Activated CD4-positive, alpha-beta memory T cell treated with anti-CD3 and anti-CD28 coated beads, Interleukin-2, amount 10 ng/mL, durations not matched to agents 7 days and 5 days (primary cell): ENCODE measurements around the gene FAM193A. TPM values are rescaled to one million over a fixed set of nuclear protein-coding genes. Genes with fewer than 3 reads are reported as not detected.
"Not testable (repeated sequence)": the region's sequence is repeated elsewhere in the genome, so short reads cannot be mapped to it uniquely, and the experiment has no call there.

Experiments used
- CTCF ChIA-PET: fragments of 350-600 bp; sonication (Branson Sonifier 250); formaldehyde crosslinking; loops from one replicate; lab custom pipeline; 2021; ENCODE audit warnings: antibody characterized with exemption, inconsistent platforms; lab: Charles Lee
- POLR2A ChIA-PET: fragments of 350-600 bp; sonication (Branson Sonifier 250); formaldehyde crosslinking; loops from one replicate; lab custom pipeline; 2021; ENCODE audit warnings: antibody characterized with exemption; lab: Charles Lee
- DNase-seq: peaks from one replicate; pipeline ENCODE4 v3.0.0-alpha.2; 2020
- H3K27ac Mint-ChIP-seq: one replicate; pipeline ENCODE4 v1.8.0; 2021; ENCODE audit warnings: mild to moderate bottlenecking, mixed read lengths
- H3K27me3 Mint-ChIP-seq: one replicate; pipeline ENCODE4 v1.8.0; 2021; ENCODE audit warnings: mixed read lengths
- H3K36me3 Mint-ChIP-seq: one replicate; pipeline ENCODE4 v1.8.0; 2021; ENCODE audit warnings: low read depth, mixed read lengths
- H3K4me1 Mint-ChIP-seq: one replicate; pipeline ENCODE4 v1.8.0; 2021; ENCODE audit warnings: mixed read lengths
- H3K4me3 Mint-ChIP-seq: one replicate; pipeline ENCODE4 v1.8.0; 2021; ENCODE audit warnings: mild to moderate bottlenecking, mixed read lengths
- H3K9me3 Mint-ChIP-seq: one replicate; pipeline ENCODE4 v1.8.0; 2021; ENCODE audit warnings: mixed read lengths
- total RNA-seq, 2 experiments: library from RNA; stranded (reverse); gene quantifications; one replicate each; pipeline ENCODE4 v1.2.3, GENCODE V29; 2021

The FAM193A gene
- total RNA-seq, 2 experiments from 2014 or later = 27.4 to 27.9 TPM

DNA sequence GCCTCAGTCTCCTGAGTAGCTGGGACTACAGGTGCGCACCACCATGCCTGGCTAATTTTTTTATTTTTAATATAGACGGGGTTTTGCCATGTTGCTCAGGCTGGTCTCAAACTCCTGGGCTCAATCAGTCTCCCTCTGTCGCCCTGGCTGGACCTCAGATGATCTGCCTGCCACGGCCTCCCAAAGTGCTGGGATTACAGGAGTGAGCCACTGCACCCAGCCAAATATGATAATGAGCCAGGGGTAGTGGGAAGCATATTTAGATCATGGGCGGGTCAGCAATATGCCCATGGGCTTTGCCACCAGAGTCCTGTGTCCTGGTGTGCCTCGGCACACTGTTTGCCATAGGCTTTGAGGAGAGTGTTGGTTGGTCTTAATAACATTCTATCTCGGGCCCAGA lies 71.8 kb downstream of the FAM193A start:
- Mint-ChIP-seq H3K4me3 (no peak overlapping the region), H3K9me3 (no peaks in the 10 kb centered on the region), H3K27ac (no peak overlapping the region), H3K4me1 (peaks cover 2% of the 10 kb centered on the region), H3K36me3 (peaks cover 13% of the 10 kb centered on the region), H3K27me3 (no peaks in the 10 kb centered on the region)
- DNase-seq = no peak
- ChIA-PET CTCF (no interaction called here), POLR2A (no interaction called here)

DNA sequence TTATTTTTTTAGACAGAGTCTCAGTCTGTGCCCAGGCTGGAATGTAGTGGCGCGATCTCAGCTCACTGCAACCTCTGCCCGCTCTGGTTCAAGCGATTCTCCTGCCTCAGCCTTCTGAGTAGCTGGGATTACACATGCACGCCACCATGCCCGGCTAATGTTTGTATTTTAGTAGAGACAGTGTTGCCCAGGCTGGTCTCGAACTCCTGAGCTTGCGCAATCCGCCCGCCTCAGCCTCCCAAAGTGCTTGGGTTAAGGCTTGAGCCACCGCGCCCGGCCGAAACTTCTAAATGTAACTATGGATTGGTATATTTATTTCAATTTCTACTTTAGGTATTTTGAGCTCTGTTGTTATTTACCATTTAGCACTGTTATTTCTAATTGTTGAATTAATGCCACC lies 79.4 kb downstream of the FAM193A start:
- ChIA-PET POLR2A (interaction anchor here (0.6 kb wide), 1 partner anchor 14 kb away, joined by 3 read pairs; no protein-coding TSS in a partner anchor), CTCF (no interaction called here)
- DNase-seq = no peak
- Mint-ChIP-seq H3K4me1 (peaks cover 3% of the 10 kb centered on the region), H3K27me3 (no peaks in the 10 kb centered on the region), H3K4me3 (no peak overlapping the region), H3K36me3 (peaks cover 7% of the 10 kb centered on the region), H3K27ac (no peak overlapping the region), H3K9me3 (no peaks in the 10 kb centered on the region)

DNA sequence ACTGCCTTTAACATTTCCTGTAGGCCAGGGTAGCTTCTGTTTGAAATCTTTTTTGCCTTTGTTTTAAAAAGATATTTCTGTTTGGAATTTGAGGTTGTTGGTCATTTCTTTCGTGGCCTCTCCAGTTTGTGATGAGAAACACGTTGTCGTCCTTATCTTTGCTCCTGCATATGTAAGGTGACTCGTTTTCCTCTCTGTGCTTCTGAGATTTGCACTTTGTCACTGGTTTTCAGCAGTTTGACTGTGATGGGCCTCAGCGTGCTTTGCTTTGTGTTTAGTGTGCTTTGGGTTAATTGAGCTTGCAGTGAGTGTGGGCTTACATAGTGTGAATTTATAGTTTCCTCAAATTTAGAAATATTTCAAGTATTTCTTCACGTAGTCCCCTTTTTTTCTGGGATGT lies 81.5 kb downstream of the FAM193A start:
- Mint-ChIP-seq H3K36me3 (peaks cover 7% of the 10 kb centered on the region), H3K9me3 (no peaks in the 10 kb centered on the region), H3K27me3 (no peaks in the 10 kb centered on the region), H3K27ac (no peak overlapping the region), H3K4me1 (peaks cover 7% of the 10 kb centered on the region), H3K4me3 (no peak overlapping the region)
- ChIA-PET CTCF (no interaction called here), POLR2A (no interaction called here)
- no peak for DNase-seq

DNA sequence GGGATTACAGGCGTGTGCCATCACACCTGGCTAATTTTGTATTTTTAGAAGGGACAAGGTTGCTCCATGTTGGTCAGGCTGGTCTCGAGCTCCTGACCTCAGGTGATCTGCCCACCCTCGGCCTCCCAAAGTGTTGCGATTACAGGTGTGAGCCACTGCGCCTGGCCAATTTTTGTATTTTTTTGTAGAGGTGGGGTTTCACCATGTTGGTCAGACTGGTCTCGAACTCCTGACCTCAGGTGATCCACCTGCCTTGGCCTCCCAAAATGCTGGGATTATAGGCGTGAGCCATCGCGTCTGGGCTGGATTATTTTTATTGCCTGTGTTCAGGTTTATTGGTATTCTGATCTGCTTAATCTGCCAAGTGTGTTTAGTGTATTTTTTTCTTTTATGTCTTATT lies 82.3 kb downstream of the FAM193A start:
- CTCF ChIA-PET, H3K27me3 Mint-ChIP-seq, H3K9me3 Mint-ChIP-seq, H3K4me3 Mint-ChIP-seq, DNase-seq, H3K27ac Mint-ChIP-seq, H3K4me1 Mint-ChIP-seq, H3K36me3 Mint-ChIP-seq, POLR2A ChIA-PET: not testable (repeated sequence)

DNA sequence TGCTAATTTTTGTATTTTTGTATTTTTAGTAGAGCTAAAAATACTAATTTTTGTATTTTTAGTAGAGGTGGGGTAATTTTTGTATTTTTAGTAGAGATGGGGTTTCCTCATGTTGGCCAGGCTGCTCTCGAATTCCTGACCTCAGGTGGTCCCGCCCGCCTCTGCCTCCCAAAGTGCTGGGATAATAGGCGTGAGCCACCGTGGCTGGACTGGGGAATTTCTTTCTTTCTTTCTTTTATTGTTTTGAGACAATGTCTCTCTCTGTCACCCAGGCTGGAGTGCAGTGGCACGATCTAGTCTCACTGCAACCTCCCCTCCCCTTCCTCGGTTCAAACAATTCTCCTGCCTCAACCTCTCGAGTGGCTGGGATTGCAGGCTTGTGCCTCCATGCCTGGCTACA lies 83.0 kb downstream of the FAM193A start:
- H3K27me3 Mint-ChIP-seq = no peaks in the 10 kb centered on the region
- no peaks in the 10 kb centered on the region for H3K9me3 Mint-ChIP-seq
- H3K4me3 Mint-ChIP-seq = no peak overlapping the region
- no peak for DNase-seq
- H3K36me3 Mint-ChIP-seq = peaks cover 7% of the 10 kb centered on the region
- H3K4me1 Mint-ChIP-seq = peaks cover 7% of the 10 kb centered on the region
- POLR2A ChIA-PET = no interaction called here
- CTCF ChIA-PET = no interaction called here
- no peak overlapping the region for H3K27ac Mint-ChIP-seq

DNA sequence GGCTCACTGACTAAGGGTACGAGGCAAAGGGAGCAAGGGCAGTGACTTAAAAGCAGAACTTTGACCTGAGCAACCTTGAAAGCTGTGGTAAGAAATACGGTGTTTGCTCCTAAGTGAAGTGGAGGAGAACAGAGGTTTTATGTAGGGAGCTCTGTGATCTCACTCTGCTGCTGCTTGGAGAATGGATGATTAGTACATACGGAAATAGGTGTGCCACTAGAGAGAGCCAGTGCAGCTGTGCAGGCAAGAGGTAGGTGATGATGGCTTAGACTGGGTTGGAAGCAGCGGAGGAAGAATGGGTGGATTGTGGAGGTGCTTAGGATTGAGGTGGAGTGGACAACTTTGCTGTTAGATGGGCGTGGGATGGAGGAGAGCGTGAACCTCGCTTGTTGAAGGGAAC lies 85.0 kb downstream of the FAM193A start:
- no peak overlapping the region for H3K4me3 Mint-ChIP-seq
- POLR2A ChIA-PET = no interaction called here
- peaks cover 9% of the 10 kb centered on the region for H3K36me3 Mint-ChIP-seq
- no peak for DNase-seq
- H3K4me1 Mint-ChIP-seq = peaks cover 7% of the 10 kb centered on the region
- no peaks in the 10 kb centered on the region for H3K27me3 Mint-ChIP-seq
- CTCF ChIA-PET = no interaction called here
- H3K9me3 Mint-ChIP-seq = no peaks in the 10 kb centered on the region
- no peak overlapping the region for H3K27ac Mint-ChIP-seq

DNA sequence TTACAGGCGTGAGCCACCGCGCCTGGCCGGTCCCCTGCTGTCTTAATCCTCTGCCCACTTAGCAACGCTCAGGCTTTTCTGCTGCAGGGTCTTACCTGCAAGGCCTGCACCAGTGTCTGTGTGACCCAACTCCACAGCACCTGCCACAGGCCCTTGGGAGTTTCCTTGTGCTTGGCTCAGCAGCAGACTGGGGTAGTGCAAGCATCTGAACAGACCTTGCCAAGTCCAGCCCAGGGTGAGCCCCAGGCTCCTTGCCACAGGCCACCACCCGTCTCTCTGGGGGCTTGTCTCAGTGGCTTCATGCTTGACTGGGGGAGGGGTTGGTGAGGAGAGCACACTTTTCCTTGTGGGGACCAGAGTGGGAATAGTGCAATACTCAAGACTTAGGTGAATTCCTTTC lies 87.0 kb downstream of the FAM193A start:
- Mint-ChIP-seq H3K27me3 (no peaks in the 10 kb centered on the region), H3K4me1 (peaks cover 7% of the 10 kb centered on the region), H3K36me3 (peaks cover 16% of the 10 kb centered on the region), H3K9me3 (no peaks in the 10 kb centered on the region), H3K27ac (no peak overlapping the region), H3K4me3 (no peak overlapping the region)
- ChIA-PET CTCF (no interaction called here), POLR2A (no interaction called here)
- DNase-seq = no peak

DNA sequence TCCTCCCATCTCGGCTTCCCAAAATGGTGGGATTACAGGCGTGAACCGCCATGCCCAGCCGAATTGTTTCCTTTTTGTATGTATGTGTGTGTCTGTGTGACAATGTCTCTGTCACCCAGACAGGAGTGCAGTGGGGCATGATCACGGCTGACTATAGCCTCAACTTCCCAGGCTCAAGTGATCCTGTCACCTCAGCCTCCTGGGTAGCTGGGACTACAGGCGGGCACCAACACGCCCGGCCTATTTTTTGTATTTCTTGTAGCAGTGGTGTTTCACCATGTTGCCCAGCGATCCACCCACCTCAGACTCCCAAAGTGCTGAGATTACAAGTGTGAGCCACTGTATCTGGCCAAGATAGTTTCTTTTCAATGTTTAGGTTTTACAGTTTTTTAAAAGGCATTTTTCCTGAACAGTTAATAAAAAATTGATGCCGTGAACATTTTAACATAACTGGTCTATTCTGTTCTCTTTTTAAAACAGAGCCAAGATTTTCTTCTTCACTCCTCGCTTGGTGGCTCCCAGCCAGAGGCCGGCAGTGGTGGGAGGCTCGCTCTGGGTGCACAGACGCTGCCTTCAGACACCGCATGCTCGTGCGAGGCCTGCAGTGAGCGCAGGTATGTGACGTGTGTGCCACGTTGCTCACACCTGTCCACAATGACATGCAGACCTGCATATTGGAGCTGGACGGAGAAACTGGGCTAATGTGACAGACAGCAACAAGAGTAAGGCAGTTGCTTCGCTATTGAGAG lies 88.5 kb downstream of the FAM193A start:
- H3K4me1 Mint-ChIP-seq = peaks cover 4% of the 10 kb centered on the region
- no peak overlapping the region for H3K27ac Mint-ChIP-seq
- ChIA-PET POLR2A (no interaction called here), CTCF (no interaction called here)
- H3K4me3 Mint-ChIP-seq = no peak overlapping the region
- no peaks in the 10 kb centered on the region for H3K9me3 Mint-ChIP-seq
- H3K27me3 Mint-ChIP-seq = no peaks in the 10 kb centered on the region
- peaks cover 20% of the 10 kb centered on the region for H3K36me3 Mint-ChIP-seq
- no peak for DNase-seq

DNA sequence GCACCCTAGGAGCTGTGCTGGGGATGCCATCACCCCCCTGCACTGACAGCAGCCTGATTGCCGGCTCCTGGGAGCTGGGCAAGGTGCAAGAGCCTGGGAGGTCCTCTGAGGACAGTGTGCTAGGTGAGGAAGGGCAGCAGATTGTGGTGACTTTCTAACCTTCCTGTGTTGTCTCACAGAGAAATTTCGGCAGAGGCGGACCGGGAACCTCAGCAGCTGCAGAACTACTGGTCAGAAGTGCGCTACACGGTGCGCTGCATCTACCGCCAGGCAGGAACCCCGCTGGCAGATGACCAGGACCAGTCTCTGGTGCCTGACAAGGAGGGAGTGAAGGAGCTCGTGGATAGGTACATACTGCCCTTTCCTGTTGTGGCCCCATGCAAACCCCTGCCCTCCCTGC lies 89.8 kb downstream of the FAM193A start:
- no peak for DNase-seq
- Mint-ChIP-seq H3K27ac (no peak overlapping the region), H3K36me3 (peaks cover 20% of the 10 kb centered on the region), H3K4me3 (no peak overlapping the region), H3K27me3 (no peaks in the 10 kb centered on the region), H3K4me1 (peaks cover 4% of the 10 kb centered on the region), H3K9me3 (no peaks in the 10 kb centered on the region)
- ChIA-PET POLR2A (no interaction called here), CTCF (no interaction called here)

DNA sequence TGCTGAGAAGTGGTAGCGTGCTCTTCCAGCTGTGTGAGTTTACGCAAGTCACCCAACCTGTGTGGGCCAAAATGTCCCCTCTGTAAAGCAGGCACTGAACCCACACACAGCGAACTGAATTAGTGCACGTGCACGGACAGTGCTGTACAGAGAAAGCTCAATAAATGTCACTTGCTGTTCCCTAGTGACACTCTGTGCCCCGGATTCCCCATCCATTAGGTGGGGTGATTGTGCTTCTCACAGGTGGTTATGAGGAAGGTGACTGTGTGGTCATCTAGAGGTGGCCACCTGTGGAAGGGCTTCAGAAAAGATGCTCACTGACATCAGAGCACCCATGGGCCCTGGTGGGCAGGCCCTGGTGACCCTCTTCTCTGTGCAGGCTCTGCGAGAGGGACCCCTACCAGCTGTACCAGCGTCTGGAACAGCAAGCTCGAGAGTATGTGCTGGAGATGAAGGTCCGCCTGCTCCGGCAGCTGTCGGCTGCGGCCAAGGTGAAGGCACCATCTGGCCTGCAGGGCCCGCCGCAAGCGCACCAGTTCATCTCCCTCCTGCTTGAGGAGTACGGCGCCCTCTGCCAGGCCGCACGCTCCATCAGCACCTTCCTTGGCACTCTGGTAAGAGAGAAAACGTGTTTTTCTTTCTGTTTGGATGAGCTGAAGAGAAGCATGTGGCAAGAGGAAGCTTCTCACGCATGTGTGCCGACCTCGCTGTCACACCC lies 94.3 kb downstream of the FAM193A start:
- DNase-seq = no peak
- H3K4me1 Mint-ChIP-seq = no peaks in the 10 kb centered on the region
- ChIA-PET CTCF (interaction anchor here (0.7 kb wide), 1 partner anchor 394 kb away, joined by 3 read pairs; no protein-coding TSS in a partner anchor), POLR2A (no interaction called here)
- H3K4me3 Mint-ChIP-seq = no peak overlapping the region
- H3K27ac Mint-ChIP-seq = no peak overlapping the region
- H3K27me3 Mint-ChIP-seq = no peaks in the 10 kb centered on the region
- H3K9me3 Mint-ChIP-seq = no peaks in the 10 kb centered on the region
- peaks cover 21% of the 10 kb centered on the region for H3K36me3 Mint-ChIP-seq

DNA sequence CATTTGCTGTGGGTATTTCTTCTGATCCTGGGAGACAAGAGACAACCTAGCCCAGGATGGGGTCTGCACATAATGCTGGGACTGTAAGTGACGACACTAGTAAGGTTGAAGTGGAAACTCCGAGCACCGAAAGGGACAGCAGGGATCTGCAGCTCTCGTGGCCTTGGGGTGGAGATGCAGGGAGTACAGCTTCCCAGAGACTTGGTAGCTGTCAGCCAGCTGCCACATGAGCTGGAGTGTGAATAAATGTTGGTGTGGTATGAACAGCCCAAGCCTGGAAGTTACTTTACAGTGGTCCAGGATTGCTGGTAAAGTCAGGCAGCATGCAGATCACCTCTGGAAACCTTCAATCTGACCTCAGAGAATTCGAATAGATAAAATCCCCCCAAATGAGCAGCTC lies 97.6 kb downstream of the FAM193A start:
- Mint-ChIP-seq H3K36me3 (peaks cover 16% of the 10 kb centered on the region), H3K27me3 (no peaks in the 10 kb centered on the region), H3K27ac (no peak overlapping the region), H3K4me3 (no peak overlapping the region), H3K4me1 (no peaks in the 10 kb centered on the region), H3K9me3 (no peaks in the 10 kb centered on the region)
- CTCF ChIA-PET = no interaction called here
- POLR2A ChIA-PET = no interaction called here
- peak; percentile 12 for DNase-seq

DNA sequence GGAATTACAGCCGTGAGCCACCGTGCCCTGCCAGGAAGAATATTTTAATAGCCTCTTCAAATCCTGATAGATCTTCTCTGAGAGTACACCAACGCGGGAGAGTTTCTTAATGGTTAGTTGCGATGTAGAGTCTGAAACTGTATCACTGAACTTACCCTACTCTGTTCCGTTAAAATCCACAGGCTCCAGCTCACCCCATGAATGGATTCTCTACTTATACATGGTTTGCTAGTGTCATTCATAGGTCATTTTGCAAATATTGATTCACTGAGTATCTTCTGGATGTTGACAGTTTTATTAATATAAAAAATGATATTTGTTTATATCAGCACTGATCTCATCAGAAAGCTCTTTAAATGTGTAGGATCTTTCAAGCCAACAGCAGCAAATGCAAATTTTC lies 99.9 kb downstream of the FAM193A start:
- Mint-ChIP-seq H3K36me3 (peaks cover 23% of the 10 kb centered on the region), H3K27ac (no peak overlapping the region), H3K4me1 (no peaks in the 10 kb centered on the region), H3K4me3 (no peak overlapping the region), H3K9me3 (no peaks in the 10 kb centered on the region), H3K27me3 (no peaks in the 10 kb centered on the region)
- no peak for DNase-seq
- CTCF ChIA-PET = interaction anchor here (0.5 to 1.6 kb wide), 2 partner anchors 10 to 55 kb away, joined by 3 to 4 read pairs; no protein-coding TSS in a partner anchor
- POLR2A ChIA-PET = no interaction called here

DNA sequence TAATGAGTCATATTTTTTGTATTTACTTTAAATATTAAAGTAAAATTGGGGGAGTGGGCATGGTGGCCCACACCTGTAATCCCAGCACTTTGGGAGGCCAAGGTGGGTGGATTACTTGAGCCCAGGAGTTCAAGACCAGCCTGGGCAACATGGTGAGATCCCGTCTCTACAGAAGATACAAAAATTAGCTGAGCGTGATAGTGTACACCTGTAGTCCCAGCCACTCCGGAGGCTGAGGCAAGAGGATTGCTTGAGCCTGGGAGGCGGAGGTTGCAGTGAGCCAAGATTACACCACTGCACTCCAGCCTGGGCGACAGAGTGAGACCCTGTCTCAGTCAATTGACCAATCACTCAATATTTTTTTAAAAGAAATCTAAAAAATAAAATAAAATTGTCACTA lies 100.5 kb downstream of the FAM193A start:
- H3K4me3 Mint-ChIP-seq, H3K4me1 Mint-ChIP-seq, POLR2A ChIA-PET, H3K27me3 Mint-ChIP-seq, H3K9me3 Mint-ChIP-seq, H3K27ac Mint-ChIP-seq, DNase-seq: not testable (repeated sequence)
- H3K36me3 Mint-ChIP-seq = peaks cover 23% of the 10 kb centered on the region
- CTCF ChIA-PET = interaction anchor here (1.6 kb wide), 1 partner anchor 54 kb away, joined by 3 read pairs; no protein-coding TSS in a partner anchor
